ENCODE measurements around the gene JAG1. TPM values are rescaled to one million over a fixed set of nuclear protein-coding genes. Genes with fewer than 3 reads are reported as not detected.

Gene JAG1
- total RNA-seq, 1 experiment from 2014 or later, result 89.6 TPM

Small RNA genes within 50 kb of the gene (small RNA-seq; reads per million reads assigned to genes)
- 0 to 0.05 reads per million in 2 experiments for gene MIR6870

Other genes with a start within 250 kb of the JAG1 start
- gene MKKS, start 239.8 kb downstream of the JAG1 start, total RNA-seq (2014; rRNA removed; shearing (Covaris generic)), result 19.7 and 21.1 TPM in 2 replicates
- 6.4 and 7.3 TPM in 2 replicates for gene SLX4IP, start 238.7 kb downstream of the JAG1 start, total RNA-seq (2014; rRNA removed; shearing (Covaris generic))

Measured in SK-MEL-5 (cell line).